GDM1 (cell line): ENCODE data around the gene MAML2.

Source experiments
- DNase-seq: peaks from one replicate; lab custom pipeline; 2025; lab: John Stamatoyannopoulos, UW

MAML2 gene

DNA sequence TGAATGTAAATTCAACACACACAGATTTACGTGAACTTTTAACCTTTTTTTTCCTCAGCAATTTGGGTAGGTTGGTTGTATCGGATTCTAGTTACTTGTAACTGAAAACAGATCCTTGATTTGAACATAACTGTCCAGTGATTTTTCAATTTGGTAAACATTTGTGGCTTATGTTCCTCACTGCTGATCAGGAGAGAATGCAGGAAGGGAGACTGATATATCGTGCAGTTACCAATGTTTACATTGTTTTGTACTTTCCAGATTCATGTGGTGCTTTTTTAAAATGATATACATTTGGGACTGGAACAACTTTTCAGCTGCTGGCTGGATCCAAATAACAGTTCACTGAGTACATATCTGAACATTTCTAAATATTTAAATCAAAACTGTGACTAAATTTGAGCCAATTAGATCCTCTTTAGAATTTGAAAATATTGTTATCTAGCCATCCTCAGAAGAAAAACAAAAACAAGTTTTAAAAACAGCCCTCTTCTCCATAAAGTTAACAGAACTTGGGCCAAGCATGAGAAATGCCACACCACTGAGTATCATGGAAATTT, 334.8 kb downstream of the MAML2 start:
- no peak for DNase-seq

DNA sequence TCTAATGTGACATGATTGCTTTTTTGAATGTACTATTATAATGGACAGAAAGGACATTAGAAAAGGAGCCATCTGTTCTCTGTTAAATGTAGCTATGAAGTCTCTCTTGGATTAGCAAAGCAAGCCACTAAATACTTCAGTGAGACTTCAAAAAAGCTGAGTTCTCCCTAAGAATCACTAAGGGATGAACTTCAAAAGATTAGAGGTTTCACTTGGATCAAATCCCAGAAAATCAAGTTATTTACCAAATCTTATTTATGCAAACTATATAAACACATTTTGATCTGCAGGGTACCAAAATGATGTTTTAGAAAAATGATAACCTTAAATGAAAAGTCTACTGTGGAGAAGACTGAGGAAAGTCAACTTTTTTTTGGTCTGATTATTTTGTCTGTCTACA, 337.0 kb downstream of the MAML2 start:
- no peak for DNase-seq

DNA sequence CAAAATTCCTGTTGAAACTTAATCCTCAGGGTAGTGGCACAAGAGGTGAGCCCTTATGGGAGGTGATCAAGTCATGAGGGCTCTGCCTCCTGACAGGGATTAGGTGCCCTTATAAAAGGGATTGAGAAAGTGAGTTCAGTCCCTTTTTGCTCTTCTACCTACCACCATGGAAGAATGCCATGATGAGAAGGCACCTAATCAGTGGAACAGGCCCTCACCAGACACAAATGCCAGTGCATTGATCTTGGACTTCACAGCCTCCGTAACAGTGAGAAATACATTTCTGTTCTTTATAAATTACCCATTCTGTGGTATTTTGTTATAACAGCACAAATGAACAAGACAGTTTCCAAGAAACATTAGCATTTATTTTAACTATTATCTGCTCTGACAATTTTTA, 338.1 kb downstream of the MAML2 start:
- no peak for DNase-seq

DNA sequence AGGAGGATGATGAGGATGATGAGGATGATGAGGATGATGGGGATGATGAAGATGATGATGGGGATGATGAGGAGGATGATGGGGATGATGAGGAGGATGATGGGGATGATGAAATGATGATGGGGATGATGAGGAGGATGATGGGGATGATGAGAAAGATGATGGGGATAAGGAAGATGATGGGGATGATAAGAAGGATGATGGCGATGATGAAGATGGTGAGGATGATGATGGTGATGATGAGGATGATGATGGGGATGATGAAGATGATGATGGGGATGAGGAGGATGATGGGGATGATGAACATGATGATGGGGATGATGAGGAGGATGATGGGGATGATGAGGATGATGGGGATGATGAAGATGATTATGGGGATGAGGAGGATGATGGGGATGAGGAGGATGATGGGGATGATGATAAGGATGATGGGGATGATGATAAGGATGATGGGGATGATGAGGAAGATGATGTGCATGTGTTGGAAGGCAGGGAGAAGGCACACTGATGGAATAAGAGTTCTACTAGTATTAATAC, 340.2 kb downstream of the MAML2 start:
- no peak for DNase-seq

DNA sequence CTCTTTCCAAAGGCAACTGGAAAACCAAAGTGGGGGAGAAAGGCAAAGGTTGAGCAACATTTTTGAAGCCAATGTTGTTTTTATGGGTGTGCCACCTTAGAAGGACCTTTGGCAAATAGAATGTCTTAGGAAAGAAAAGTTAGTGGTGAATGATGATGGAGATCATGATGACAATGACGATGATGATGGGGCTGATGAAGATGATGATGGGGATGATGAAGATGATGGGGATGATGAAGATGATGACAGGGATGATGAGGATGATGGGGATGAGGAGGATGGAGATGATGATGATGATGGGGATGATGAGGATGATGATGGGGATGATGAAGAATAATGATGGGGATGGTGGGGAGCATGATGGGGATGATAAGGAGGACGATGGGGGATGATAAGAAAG, 340.7 kb downstream of the MAML2 start:
- no peak for DNase-seq

DNA sequence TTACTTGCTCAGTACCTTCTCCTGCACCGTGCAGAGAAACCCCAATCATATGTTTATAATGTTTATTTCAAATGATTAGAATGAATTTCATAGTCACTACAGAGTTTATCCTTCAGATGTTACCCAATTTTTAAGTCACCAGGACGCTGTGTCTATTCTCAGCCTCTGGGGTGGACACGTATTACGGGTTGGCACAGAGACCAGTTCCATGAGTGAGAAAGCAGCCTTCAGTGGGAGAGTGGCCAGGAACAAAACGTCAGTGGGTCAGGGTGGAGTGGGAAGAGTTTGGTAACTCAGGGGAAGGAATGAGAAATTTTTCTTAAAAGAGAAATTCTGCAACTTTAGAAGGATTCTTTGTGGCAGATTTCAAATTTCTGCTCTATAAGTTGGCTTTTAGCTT, 342.0 kb downstream of the MAML2 start:
- DNase-seq, result no peak

DNA sequence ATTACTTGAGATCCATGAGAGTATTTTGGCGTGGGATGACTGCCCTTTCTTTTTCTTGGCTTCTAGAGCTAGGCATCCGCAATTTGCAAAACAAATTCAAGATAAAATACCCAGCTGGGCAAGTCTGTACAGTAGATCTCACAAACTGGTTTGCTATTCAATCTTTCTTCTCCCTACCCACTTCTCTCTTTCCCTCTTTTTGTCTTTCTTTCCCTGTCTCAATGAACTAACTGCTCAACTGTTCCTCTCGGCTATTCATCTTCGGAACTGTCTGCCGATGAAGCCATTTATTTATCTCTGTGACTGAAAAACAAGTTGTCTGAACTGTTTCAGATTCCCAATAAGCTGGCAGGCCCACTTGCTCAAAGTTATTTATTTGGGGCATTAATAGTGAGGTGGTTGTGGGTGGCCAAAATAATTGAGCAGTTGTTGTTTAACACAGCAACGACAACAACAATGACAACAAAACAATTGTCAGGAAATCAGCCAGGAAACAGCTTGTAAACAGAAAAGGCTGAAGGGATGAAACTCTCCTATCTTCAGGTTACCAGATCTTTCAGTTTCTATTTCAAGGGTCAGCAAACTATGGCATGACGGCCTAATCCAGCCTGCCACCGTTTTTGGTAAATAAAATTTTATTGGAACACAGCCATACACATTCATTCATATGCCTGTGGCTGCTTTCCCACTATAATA, 343.1 kb downstream of the MAML2 start:
- DNase-seq, result no peak

DNA sequence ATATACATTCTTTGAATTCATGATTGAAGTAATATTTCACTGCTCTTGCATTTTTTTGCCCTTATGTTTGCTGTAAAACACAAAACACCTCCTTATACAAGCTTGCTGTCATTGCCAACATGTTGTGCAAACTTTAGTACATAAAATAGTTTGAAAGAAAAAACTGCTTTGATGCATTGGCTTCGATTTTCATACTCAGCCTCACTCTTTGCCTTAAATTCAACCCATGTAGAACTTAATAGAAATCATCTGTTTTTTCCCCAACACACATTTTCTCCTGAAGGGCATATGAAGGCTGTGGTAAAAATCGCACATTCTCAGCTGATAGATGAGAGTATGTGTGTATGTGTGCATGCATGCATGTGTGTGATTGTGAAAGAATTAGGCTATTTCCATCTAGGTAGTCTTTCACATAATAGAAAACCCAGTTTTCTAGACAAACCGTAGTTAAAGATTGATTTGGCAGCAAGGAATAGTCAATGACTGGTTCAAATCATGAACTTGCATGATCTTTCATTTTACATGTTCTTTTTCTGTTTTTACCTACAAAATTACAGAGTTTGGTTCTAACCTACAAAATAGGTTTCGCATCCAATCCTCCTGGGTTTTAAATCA, 346.3 kb downstream of the MAML2 start:
- no peak for DNase-seq

DNA sequence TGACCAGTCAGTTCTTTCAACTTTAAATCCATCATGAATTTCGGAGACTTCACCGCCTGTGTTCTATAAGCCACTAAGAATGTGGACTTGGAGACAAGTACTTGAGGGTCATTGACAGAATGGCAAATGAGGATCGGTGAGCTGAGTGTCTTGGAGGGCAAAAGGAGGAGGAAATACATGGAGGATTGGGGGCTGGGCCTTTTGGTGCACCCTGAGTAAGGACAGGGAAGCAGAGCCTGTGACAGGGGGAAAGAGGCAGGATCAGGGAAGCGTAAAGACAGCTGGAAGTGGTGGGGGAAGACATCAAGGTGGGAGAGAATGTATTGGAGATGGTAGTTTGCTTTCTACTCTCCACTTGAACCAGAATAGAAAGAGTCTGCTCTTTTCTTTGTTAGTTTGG, 348.7 kb downstream of the MAML2 start:
- DNase-seq, result no peak

DNA sequence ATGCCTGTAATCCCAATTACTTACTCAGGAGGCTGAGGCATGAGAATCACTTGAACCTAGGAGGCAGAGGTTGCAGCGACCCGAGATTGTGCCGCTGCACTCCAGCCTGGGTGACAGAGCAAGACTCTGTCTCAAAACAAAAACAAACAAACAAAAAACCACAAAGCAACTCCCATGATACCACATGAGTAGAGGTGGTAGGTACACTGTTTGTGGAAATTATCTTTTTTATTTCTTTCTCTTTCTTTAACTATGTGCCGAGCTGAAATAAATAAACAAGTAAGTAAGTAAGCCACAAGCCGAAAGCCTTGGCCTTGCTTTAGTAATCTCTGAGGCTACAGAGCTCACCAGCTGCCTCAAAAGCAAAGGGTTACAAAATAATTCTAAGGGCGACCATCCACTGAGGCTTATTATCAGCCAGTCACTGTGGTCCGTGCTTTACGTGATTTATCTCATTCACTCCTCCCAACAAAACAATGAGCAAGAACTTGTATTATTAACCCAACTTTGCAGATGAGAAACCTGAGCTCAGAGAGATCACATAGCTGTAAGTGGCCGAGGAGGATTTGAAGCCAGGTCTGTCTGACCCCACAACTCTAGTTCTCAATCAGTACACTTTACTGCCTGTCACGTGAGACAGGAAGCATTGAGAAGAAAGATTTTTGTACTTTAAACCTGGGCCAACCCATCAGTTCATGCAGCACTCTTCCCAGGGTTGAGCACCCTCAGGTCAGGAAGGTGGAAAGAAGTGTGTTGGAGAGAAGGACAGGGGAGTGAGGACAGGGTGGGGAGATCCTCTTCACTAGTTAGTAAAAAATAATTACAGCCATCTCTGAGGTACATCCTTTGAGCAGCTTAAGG, 349.3 kb downstream of the MAML2 start:
- DNase-seq, result no peak

DNA sequence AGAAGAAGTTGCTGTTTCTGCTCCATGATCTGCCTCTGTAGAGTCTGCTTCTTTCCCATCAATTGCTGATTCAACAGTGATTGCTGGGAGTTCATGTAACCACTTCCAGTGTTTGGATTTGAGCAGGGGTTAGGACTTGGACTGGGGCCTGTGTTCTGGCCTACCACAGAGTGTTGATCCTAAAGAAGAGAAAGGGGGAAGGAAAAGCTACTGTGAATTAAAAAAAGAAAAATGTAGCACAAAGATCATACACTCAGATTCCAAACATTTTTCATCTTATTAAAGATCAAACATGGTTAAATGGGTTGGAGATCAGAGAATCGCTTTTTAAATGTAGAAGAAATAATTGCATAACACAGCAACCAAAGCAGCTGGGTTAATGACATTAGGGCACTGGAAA, 351.4 kb downstream of the MAML2 start:
- no peak for DNase-seq

DNA sequence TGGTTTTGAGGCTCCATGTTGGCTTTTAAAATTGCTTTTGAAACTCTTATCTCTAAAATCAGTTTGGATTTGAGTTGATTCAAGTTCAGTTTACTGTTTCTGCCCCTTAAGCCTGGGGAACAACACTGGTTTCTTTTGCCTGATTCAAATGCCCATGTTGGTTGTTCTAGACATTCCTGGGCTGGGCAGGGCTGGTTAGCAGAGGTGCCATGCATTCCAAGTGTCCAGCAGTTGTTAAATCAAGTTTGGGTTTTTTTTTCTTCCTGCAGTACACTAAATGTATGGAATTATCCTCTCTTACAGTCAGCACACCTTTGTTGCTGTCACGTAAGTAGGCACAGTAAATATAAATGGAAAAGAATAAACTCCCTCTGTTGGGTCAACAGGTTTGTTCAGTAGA, 351.9 kb downstream of the MAML2 start:
- DNase-seq, result no peak

DNA sequence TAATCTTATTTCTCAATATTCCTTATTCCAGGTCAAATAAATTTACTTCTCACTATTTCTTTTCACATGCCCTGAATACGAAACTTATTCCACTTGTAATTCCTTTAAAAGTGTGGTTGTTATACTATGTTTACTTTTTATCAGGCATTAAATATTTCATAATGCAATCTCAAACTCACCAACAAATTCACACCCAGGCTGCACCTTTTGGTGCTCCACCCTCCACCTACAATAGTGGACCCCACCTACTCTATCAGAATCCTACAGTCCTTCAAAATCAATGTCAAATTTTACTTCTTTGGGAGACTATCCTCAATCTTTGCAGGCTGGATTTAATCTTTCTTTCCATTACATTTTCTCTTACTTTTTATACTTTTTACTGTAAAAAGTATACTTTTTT, 353.2 kb downstream of the MAML2 start:
- no peak for DNase-seq

DNA sequence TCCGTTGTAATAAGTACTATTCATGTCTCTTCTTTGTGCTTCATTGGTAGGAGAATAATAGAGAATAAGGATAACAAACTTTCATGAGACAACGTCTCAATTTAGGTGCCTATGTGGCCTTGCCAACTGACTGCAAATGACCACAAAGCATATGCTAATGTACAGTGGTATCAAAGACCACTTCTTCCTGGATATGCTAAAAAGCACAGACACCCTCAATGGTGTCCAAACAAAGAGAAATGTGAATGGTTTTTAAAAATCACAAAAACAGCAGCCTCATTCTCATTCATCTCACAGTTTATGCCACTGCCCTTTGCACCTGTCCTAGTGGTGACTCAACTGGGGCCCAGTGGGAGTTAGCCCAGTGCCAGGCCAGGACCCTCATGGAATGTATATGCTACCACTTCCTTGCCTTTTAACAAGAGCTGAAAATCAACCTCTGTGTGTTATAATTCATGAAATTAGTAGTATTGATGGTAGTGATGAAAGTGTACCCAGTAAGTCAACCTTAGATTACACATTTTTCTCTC, 353.9 kb downstream of the MAML2 start:
- DNase-seq, result no peak

DNA sequence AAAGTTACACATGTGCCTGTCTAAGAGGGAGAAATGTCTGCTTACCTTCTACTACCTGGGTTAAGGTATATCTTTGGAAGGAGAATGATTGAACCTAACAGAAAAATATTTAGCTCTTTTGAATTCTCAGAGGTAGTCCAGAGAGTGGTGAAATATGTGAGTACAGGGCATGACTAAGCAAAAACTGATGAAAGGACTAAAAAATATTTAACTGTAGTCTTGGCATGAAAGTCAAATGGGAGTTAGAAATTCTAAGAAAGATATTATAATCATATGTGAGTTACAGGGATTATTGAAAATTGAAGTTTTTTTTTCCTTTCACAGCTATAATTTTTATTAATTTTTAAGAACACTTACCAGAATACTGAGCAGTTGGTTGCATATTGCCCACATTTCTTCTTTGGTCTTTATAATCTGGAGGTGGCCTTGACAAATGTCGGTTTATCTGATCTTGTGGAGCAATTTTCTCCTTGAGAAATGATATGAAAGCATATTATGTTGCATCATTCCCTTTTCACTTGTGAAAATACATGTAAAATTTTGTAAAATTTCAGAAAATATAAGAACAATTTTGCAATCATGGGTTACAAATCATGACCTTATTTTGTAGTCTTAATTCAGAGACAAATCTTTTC, 357.7 kb downstream of the MAML2 start:
- DNase-seq, result no peak

DNA sequence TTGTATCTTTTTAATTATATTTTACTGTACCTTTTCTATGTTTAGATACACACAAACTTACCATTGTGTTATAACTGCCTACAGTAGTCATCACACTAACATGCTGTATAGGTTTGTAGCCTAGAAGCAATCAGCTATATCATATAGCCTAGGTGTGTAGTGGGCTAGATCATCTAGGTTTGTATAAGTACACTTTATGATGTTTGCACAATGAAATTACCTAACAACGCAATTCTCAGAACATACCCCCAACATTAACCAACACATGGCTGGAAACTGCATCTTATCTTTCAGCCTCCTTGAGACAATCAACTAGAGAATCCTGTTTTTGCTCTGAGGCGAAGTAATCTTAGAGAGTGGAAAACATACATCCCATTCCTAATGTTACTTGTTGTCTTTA, 358.9 kb downstream of the MAML2 start:
- no peak for DNase-seq

DNA sequence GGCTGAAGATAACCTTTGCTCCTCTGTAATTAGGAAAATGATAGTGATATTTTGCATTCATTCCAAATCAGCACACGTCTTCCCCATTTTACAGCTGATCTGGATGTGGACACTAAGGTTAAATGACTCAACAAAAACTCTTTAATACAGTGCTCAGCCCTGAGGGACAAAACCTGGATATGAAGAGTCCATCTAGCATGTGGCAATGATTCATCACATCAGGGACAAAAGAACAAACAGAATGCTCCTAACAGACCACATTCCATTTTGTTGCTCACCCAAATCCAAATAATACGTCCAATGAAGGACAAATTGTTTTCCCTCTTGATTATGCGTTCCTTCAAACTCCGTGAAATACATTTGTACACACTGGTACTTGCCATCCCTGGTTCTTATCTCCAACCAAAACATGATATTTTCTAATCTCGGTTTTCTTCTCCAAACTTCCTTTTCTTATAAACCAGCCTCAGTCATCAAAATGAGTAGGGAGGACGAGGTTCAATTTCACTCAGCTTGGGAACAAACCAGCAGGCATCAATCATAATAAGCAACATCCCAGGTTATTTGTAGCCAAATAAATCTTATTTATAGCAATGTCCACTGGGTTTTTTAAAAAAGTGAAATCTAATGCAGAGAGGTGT, 365.3 kb downstream of the MAML2 start:
- DNase-seq, result no peak

DNA sequence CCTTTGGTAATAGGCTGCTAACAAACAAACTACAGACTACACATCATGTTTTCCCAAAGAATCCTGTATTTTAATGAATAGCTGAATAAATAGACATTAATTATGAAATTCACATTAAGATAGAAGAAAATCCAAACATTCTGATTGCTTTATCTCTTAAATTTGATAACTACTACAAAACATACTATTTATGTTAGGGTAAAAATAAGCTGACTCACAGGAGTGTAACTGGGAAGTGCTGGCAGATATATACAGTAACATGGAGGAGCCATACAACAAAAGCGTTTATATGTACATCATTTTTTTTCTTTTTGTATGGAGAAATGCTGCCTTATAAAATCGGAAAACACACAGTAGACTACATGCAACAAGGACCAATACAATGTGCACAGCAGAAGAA, 366.4 kb downstream of the MAML2 start:
- no peak for DNase-seq

DNA sequence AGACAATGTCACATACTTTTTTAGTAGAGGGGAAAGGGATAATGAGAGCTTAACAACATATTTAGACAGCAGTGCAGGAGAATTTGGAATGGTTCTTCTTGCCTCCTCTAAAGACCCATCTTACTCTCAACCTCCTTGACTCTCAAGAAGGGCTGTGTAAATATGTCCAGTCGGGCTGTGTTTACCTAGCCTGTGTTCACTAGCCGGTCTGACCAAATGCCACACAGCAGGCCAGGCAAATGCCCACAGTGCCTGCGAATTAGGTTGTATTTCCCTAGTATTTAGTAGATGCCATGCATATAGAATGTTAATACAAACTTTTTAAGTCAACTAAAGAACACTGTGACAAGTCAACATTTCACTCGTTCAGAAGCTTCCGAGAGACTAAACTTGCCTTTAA, 367.7 kb downstream of the MAML2 start:
- no peak for DNase-seq

DNA sequence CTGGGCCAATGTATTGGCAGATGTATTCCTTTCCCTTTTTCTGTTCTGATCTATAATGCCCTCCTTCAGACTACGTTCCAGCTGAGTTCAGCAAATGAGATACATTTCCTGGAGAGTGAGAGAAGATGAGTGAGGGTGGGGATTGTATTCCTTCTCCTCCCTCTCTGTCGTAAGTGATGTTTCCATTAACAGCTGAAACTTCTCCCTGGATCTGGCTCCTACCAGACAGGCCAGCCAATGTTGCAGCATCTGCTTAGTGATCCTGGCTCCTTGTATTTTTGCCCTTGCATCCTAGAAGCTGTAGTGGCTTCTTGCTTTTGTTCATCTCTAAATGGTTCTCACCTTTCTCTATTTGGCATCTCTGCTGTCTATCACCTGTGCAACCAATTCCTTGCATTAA, 370.9 kb downstream of the MAML2 start:
- DNase-seq, result no peak

DNA sequence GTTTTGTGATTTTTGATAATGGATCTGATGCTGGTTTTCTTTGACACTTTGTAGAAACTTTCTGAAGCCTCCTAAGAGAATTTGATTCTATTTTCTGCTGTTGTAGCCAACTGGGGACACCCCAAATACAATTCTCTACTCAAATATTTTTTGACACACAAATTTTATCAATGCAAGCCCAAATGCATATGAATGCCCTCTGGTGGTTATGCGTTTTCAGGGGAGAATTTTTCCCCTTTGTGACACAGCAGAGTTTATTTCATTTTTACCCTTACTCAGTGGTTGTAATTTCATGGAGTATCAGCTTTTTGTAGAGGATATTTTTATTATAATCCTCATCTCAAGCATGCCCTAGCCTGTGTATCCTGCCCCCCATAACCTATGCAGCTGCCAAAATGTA, 374.4 kb downstream of the MAML2 start:
- DNase-seq, result no peak
